Measurements from ENCODE around the gene SVEP1.

The SVEP1 gene

GRCh38 chr9:110520120-110520701 is 59.3 kb downstream of the SVEP1 start:
- DNase-seq: no peak

GRCh38 chr9:110517483-110517882 is 62.1 kb downstream of the SVEP1 start:
- DNase-seq: no peak

- no peak for DNase-seq
Measured at GRCh38 chr9:110514897-110515296, 64.6 kb downstream of the SVEP1 start.

- DNase-seq: no peak
Measured at GRCh38 chr9:110512817-110513216, 66.7 kb downstream of the SVEP1 start.

- DNase-seq: no peak
Measured at GRCh38 chr9:110509792-110510191, 69.7 kb downstream of the SVEP1 start.

- no peak for DNase-seq
Measured at GRCh38 chr9:110502842-110503241, 76.7 kb downstream of the SVEP1 start.

- DNase-seq: no peak
Measured at GRCh38 chr9:110499608-110500007, 79.9 kb downstream of the SVEP1 start.

GRCh38 chr9:110487196-110487595 is 92.3 kb downstream of the SVEP1 start:
- no peak for DNase-seq

GRCh38 chr9:110486218-110486617 is 93.3 kb downstream of the SVEP1 start:
- DNase-seq: no peak

GRCh38 chr9:110479481-110479880 is 100.1 kb downstream of the SVEP1 start:
- DNase-seq: no peak

GRCh38 chr9:110476251-110476650 is 103.3 kb downstream of the SVEP1 start:
- no peak for DNase-seq

GRCh38 chr9:110472111-110472510 is 107.4 kb downstream of the SVEP1 start:
- no peak for DNase-seq

GRCh38 chr9:110468950-110469349 is 110.6 kb downstream of the SVEP1 start:
- no peak for DNase-seq

GRCh38 chr9:110465190-110465589 is 114.4 kb downstream of the SVEP1 start:
- no peak for DNase-seq

GRCh38 chr9:110464321-110464720 is 115.2 kb downstream of the SVEP1 start:
- no peak for DNase-seq

- no peak for DNase-seq
Measured at GRCh38 chr9:110463499-110463898, 116.0 kb downstream of the SVEP1 start.

GRCh38 chr9:110457245-110457644 is 122.3 kb downstream of the SVEP1 start:
- DNase-seq: no peak

GRCh38 chr9:110456681-110457080 is 122.9 kb downstream of the SVEP1 start:
- DNase-seq: no peak

GRCh38 chr9:110455860-110456259 is 123.7 kb downstream of the SVEP1 start:
- no peak for DNase-seq

- no peak for DNase-seq
Measured at GRCh38 chr9:110452227-110452801, 127.2 kb downstream of the SVEP1 start.

- no peak for DNase-seq
Measured at GRCh38 chr9:110451726-110452125, 127.8 kb downstream of the SVEP1 start.

GRCh38 chr9:110447476-110447875 is 132.1 kb downstream of the SVEP1 start:
- DNase-seq: no peak

GRCh38 chr9:110446171-110446570 is 133.4 kb downstream of the SVEP1 start:
- DNase-seq: no peak

- DNase-seq: no peak
Measured at GRCh38 chr9:110444911-110445310, 134.6 kb downstream of the SVEP1 start.

- DNase-seq: no peak
Measured at GRCh38 chr9:110443866-110444220, 135.7 kb downstream of the SVEP1 start.
